ENCODE data around the gene ZNF783.
"Not testable (repeated sequence)": the region's sequence is repeated elsewhere in the genome, so short reads cannot be mapped to it uniquely, and the experiment has no call there.

The ZNF783 gene

DNA sequence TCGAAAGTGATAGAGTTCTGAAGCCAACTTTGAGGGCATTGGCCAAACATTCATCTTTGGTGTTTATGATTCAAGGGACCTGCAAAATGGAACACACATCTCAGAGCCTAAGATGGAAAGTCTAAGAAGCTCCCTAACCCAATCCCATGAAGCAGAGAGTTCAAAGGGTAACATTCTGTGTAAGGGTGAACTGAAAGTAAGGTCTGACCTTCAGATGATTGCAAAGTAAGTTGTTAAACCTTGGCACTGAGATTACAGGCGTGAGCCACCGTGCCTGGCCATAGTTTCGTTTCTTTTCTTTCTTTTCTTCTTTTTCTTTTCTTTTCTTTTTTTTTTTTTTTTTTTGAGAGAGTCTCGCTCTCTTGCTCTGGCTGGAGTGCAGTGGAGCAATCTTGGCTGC lies 20.3 kb upstream of the ZNF783 start:
- DNase-seq = no peak

DNA sequence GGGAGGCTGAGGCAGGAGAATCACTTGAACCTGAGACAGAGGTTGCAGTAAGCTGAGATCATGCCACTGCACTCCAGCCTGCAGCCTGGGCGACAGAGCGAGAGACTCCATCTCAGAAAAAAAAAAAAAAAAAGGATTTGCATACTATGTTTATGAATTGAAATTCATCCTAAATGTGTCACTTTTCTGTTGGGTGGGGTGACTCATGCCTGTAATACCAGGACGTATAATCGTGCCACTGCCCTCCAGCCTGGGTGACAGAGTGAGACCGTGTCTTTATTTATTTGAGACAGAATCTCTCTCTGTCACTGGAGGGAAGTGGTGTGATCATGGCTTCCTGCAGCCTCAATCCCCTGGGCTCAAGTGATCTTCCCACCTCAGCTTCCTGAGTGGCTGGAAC lies 16.8 kb upstream of the ZNF783 start:
- peak; percentile 24 for DNase-seq

DNA sequence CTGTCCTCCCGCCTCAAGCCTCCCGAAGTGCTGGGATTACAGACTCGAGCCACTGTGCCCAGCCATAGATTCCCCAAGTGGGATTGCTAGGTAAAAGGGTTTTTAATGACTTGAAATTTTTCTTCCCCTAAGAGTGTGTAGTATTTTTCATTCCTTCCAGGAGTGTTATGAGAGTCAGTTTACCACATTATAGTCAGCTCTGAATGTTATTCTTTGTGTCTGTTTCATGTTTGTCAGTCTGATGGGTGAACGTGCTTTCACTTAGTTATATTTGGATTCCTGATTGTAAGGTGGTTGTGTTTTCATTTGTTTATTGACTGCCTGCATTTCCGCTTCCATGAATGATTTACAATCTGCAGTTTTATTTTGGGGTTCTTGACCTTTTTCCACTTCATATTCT lies 16.3 kb upstream of the ZNF783 start:
- no peak for DNase-seq

DNA sequence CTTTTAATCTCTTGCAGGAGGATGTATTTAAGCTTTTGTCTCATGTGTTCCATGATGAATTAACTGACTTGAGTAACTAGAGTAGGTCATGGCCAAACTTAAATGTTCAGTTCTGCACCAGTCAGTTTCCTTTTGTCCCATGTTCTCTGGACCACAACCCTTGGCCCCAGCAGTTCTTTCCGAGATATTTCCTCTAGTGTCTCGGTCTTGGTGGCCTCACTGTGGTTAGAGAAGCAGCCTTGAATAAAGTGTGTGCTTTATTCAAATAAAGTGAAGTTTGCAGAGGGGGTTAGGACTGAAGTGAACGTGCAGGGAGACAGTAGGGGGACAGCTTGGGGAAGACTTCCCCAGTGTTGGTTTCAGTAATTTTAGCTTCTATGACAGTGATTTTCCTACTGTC lies 13.2 kb upstream of the ZNF783 start:
- DNase-seq = no peak

DNA sequence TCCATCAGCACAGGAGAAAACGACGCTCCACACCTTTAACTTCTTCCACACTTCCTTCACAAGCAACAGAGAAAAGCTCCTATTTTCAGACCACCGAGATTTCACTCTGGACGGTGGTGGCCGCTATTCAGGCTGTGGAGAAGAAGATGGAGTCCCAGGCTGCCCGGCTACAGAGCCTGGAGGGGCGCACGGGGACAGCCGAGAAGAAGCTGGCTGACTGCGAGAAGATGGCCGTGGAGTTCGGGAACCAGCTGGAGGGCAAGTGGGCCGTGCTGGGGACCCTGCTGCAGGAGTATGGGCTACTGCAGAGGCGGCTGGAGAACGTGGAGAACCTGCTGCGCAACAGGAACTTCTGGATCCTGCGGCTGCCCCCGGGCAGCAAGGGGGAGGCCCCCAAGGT lies 11.8 kb upstream of the ZNF783 start:
- not testable (repeated sequence) for DNase-seq

DNA sequence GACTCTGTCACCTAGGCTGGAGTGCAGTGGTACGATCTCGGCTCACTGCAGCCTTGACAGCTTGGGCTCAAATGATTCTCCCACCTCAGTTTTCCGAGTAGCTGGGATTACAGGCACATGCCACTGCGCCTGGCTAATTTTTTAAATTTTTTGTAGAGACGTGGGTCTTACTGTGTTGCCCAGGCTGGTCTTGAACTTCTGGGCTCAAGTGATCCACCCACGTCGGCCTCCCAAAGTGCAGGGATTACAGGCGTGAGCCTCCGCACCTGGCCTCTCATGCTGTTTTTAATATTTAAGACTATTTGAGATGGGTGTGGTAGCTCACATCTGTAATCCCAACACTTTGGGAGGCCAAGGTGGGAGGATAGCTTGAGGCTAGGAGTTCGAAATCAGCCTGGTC lies 10.5 kb upstream of the ZNF783 start:
- not testable (repeated sequence) for DNase-seq

DNA sequence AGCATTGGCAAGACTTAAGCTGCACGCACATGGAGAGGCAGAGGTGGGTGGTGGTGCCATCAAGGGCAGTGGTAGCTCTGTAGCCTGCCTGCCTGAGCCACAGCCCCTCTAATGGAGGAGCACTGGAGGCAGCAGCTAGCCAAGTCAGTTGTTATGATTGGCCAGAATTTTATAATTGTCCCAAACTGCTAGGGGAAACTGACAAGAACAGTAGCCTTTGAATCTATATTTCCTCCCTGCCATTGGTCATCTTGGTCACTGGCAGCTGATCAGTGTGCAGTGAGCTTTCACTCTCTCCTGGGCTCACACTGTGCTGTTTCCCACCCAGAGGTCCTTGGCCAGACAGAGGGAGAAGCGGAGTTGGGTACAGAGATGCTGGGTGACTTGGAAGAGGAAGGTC lies 9.6 kb upstream of the ZNF783 start:
- no peak for DNase-seq

DNA sequence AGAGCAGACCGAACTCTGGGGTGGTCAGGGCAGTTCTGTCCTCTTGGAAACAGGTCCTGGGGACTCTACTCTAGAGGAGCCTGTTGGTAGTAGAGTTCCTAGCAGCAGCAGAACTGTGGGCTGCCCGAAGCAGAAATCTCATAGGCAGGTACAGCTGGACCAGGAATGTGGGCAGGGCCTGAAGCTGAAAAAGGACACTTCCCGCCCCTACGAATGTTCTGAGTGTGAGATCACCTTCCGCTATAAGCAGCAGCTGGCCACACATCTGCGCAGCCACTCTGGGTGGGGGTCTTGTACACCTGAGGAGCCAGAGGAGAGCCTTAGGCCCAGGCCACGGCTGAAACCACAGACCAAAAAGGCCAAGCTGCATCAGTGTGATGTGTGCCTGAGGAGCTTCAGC lies 8.3 kb upstream of the ZNF783 start:
- no peak for DNase-seq

DNA sequence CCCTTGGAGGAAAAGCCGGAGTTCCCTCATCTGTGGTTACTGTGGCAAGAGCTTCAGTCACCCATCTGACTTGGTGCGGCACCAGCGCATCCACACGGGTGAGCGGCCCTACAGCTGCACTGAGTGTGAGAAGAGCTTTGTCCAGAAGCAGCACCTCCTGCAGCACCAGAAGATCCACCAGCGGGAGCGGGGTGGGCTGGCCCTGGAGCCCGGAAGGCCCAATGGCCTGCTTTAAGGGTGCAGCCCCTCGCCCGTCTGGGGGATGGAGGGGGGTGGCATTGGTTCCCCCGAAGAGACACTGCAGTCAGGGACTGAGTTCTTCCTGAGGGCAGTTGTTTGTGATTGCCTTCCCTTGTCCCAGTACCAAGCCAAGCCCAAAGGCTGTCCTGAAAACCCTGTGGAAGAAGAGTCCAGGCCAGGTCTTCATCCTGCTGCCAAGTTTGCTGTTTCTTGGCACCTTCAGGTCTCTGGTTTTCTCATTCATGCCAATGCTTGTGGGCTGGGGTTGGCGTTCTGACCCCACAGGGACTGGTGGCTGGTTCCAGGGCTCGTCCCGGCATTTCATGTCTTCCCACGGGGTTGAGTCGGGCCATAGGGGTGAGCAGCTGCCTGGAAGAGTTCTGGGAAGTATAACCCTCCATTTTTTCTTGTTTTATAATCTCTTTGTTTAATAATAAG lies 7.7 kb upstream of the ZNF783 start:
- DNase-seq = no peak

DNA sequence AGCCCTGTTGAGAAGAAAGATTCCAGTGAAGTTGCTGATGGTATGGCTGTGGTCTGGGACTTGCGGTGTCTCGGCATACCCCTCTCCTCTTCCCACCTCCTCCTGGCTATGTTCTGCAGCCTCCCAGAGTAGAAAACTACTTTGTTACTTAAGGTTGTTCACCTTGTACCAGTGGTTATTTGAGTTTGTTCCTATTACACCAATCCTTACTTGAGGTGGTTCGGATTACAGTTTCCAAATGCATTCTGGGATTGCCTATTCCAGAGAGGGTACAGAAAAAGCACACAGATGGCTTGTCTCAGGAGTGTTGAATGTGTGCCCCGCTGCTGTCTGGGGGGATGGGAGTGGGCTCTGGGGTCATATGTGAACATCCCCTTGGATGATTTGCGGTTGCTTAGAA lies 6.8 kb upstream of the ZNF783 start:
- DNase-seq = no peak

DNA sequence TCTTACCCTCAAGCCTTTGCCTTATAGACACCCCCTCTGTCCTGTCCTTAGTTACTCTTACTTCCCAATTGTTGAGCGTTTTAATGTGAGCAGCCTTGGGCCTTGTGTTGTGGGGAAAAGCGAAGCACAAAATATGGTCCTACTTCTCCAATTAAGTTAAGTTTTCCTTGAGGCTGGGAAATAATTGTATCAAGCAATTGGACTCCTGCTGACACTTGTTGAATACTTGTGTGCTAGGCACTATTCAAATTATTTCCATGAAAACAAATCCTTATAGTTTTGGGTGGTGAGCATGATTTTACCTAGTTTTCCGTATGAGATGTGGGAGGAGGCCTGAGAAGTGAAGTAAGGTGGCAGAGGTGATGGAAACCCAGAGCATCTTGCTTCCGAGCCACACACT lies 5.4 kb upstream of the ZNF783 start:
- DNase-seq = no peak

DNA sequence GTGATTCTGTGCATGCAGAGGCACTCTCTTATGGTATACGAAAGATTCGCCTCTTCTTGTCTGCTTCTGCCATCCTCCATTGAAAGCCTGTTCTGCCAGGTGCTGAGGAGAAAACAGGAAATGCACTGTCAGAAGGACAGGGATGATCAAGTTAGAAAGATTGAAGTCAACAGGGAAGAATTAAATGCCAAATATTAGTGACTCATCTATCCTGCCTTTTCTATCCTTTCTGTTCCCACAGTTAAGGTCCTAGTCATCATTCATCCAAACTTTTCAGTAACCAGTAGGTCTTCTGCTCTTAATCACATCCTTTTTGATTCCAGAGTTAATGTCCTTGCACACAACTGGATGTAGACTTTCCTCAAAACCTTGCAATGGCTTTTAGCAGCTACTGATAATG lies 4.8 kb upstream of the ZNF783 start:
- DNase-seq = no peak

DNA sequence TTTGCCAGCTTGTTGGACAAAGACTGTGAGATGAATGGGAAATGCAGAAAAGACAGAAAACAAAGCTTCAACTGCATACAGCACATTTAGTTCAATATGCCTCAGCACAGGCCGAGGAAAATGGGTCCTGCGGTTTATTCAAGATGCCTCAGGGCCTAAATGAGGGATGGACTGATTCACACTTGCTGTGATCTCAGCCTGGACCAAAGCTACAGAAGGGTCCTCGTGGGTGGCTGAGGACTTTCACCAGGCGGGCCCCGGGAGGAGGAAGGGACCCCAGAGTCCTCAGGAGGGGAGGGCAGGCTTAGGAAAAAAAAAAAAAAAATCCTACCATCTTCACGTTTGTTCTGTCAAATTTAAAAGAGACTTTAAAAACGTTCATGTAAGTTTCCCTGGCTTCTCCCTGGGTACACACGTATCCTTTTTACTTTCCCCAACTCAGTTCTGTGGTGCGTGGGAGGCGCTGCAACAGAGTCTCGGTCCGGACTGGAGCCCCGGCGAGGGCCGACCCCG lies 624 bp upstream of the ZNF783 start:
- DNase-seq = no peak

DNA sequence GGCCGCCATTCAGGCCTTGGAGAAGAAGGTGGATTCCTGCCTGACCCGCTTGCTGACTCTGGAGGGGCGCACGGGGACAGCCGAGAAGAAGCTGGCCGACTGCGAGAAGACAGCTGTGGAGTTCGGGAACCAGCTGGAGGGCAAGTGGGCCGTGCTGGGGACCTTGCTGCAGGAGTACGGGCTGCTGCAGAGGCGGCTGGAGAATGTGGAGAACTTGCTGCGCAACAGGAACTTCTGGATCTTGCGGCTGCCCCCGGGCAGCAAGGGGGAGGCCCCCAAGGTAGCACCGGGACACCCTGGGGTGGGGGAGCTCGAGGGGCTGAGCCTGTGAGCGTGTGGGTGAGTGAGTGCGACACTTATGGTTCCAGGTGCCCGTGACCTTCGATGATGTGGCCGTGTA lies 4.5 kb downstream of the ZNF783 start:
- no peak for DNase-seq

DNA sequence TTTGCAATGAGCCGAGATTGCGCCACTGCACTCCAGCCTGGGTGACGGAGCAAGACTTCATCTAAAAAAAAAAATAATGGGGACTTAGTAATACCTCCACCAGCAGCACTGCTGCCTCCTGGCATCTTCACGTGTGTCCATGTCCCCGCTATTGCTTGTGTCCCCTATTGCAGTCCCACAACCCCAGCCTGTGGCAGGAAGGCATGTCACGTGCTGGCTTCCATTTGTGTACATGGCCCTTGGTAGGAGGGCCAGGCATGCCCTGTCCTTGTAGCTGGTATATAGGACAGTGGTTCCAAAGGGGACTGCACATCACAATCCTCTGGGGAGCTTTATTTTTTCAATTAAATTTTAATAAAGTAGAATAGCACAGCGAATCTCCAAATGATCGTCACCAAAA lies 5.7 kb downstream of the ZNF783 start:
- no peak for DNase-seq

DNA sequence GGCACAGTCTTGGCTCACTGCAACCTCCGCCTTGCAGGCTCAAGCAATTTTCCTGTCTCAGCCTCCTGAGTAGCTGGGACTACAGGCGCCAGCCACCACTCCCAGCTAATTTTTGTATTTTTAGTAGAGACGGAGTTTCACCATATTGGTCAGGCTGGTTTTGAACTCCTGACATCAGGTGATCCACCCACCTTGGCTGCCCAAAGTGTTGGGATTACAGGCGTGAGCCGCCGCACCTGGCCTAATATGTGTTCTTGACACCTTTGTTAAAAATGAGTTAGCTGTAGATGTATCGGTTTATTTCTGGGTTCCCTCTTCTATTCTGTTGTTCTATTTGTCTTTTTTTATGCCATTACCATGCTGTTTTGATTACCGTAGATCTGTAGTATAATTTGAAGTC lies 12.4 kb downstream of the ZNF783 start:
- DNase-seq = not testable (repeated sequence)

DNA sequence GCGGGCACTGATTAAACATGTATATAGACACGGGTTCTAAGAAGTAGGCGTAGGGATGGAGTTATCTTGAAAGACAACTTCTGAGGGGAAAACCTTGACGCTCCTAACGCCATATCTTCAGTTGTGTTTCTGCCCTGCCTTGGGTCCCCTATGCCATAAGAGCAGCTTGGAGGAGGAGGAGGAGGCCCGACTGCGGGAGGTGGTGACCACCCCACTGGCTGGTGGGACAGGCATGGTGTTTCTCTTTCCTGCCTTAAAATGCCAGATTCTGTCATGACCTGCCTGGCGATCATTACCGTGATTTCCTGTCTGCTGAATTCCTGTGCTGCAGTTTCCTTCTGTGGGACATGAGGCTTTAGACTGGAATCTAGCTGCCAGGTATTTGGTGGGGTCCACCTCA lies 15.9 kb downstream of the ZNF783 start:
- no peak for DNase-seq

DNA sequence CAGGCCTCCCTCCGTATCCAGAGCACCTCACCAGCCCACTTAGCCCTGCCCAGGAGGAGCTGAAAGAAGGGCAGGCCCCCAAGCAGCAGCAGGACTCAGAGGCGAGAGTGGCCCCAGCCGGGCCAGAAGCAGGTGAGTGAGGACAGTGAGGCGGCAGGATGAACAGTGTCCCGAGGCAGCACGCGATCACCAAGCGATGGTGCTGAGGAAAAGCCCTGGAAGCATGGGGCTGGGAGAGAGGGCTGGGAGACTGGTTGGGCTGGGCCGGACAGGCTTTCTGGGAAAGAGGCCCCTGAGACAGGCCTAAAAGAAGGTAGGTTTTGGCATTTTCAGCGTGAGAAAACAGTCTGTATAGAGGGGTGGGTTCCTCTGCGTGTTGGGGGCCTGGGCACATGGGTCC lies 16.4 kb downstream of the ZNF783 start:
- DNase-seq = no peak

DNA sequence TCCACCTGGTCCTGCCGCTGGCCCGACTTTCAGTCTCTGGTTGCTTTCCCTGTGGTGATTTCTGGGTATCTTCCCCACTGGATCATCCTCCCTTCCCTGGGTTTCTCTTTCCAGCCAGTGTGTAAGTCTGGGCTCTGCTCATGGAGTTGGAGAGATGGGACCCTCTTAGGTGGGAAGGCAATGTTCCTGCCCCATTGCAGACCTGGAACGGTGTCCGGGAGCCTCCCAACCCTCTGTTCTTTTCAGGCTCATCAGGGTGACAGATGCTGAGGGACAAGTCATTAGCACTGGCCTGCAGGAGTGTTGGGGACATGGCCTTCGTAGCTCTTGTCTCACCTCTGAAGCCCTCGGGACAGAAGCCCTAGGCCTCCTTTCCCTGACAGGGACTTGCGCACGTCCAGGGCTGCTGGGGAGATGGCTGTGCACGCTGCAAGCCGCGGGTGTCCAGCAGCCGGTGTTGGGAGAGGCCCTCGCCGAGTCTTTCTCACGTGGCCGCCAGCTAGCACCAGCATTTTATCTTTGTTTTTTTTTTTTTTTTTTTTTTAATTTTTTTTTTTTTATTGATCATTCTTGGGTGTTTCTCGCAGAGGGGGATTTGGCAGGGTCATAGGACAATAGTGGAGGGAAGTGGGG lies 17.2 kb downstream of the ZNF783 start:
- DNase-seq = no peak

DNA sequence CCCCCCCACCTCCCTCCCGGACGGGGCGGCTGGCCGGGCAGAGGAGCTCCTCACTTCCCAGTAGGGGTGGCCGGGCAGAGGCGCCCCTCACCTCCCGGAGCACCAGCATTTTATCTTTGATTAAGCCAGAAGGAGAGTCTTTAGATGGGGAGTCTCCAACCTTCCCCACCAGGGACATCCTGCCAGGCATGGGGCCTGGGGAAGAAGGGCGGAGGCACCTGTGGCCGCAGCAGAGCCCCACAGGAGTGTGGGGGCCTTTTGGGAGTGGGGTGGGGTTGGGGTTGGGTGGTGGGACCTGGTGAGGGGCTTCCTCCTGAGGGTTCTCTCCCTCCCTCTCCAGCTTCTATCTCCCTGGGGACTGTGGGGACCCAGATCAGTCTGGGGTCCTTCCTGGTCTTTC lies 18.2 kb downstream of the ZNF783 start:
- DNase-seq = no peak

DNA sequence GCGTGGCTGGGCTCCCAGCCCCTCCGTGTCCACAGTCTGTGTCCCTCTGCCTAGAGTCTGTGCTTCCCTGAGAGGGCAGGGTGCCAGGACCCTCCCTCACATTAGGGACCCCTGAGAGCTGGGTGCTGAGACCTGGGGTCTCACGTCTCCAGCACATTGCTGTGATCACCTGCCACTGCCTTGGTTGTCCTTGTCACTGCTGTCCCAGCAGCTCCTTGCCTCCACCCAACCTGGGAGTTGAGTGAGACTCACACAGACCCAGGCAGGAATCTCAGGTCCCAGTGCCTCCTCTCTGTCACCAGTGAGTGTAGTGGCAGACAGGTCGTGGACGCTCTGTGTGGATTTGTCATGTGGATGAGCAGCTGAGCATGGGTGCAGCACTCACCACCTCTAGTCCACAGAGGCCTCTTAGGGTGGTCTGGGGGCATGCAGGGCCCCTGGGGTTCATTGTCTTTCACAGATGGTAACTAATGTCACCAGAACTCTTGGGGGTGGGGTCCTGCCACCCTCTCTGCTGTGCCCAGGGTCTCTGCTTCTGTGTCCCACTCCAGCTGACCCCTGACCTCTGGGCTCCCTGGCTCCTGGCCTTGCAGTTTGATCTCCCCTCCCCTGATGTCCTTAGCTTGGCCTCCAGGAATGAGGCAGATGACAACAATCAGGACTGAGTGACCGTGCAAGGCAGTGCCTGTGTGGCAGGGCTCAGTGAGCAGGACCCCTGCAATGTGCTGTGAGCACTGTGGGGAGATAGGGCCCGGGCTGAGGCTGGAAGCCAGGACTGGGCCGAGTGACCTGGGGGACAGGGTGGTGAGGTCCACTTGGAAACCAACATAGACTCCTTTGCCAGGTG lies 18.9 kb downstream of the ZNF783 start:
- DNase-seq = no peak

DNA sequence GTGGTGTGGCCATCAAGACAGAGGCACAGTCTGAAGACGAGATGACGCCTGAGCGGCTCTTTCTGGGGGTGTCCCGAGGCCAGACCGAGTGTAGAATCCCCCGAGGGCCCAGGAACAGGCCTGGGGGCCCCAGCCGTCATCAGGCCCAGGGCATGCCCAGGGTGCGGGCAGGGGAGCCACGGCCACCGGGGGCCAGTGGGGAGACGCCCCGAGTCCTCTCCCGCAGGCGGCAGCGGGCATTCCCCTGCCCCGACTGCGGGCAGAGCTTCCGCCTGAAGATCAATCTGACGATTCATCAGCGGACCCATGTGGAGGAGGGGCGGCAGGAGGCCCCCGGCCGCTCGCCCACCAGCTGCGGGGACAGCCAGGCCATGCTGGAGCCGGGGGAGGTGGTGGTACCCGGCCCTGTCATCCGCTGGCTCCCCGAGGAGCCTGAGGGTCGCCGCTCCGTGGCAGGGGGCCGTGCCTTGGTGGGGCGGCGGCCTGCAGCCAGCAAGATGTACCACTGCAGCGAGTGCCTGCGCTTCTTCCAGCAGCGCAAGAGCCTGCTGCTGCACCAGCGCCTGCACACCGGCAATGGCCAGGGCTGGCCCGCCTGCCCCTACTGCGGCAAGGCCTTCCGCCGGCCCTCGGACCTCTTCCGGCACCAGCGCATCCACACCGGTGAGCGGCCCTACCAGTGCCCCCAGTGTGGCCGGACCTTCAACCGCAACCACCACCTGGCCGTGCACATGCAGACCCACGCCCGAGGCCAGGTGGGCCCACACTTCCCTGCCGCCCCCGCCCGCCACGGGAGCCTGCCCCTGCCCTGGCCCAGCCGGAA lies 19.7 kb downstream of the ZNF783 start:
- DNase-seq = no peak

DNA sequence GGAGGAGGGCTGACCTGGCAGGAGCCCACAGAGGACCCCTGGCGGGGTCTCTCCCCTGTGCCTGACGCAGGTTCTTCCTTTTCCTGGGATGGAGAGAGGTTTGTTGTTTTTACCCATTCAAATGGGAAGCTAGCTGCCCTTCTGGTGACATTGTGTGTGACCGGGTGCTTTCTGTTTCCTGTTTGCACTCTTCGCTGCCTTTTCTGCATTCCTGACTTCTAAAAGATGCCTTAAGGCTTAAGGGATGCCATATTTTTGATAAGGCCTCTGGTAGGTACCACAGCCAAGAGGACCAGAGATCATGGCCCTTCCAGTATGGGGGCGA lies 20.3 kb downstream of the ZNF783 start:
- DNase-seq = no peak

Measured in stimulated activated CD4-positive, alpha-beta T cell treated with anti-CD3 and anti-CD28 coated beads, Interleukin-12 subunit alpha, Interleukin-12 subunit beta, amount 100 ng/mL, for 4 hours (primary cell).